Measurements from ENCODE around the gene C1QTNF2. TPM values are rescaled to one million over a fixed set of nuclear protein-coding genes. Genes with fewer than 3 reads are reported as not detected.
A peak's percentile ranks its signal among the peaks of the same experiment; 100 is the strongest.

C1QTNF2 gene
- total and polyA plus RNA-seq, 2 donors (not counting 1 experiment from before 2014, with no cell fraction given), result not detected

DNA sequence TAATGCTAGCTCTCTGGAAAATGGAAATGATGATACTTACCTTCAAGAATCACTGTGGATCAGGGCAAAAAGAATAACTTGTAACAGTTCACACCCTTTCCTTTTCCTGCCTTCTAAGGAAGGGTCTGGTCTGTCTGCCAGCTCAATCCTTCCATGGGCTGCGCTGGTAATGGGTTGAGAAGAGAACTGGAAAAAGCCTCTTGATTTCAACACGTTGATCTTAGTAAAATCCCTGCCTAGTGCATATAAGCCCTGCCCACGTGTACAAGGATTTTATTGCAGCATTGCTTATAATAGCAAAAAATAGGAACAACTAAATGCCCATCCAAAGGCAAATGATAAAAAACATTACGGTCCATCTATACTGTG is 20.5 kb downstream of the C1QTNF2 start:
- Histone ChIP-seq H3K4me3 (ENCODE audit: control extremely low read depth in 1 of 5, extremely low read depth in 1 of 5, insufficient read depth in 1 of 5, low read depth in 2 of 5, low read length in 4 of 5) (no peak overlapping the region), H3K9me3 (ENCODE audit: control extremely low read depth in 1 of 3, control insufficient read depth in 2 of 3, insufficient read depth in 1 of 3, low read length in 2 of 3) (no peaks in the 10 kb centered on the region), H3K4me2 (replicated peaks; ENCODE audit: low read depth, low read length, poor library complexity, severe bottlenecking) (no peak overlapping the region), H4K20me1 (ENCODE audit: control insufficient read depth, insufficient read depth, low read length, poor library complexity, severe bottlenecking) (no peaks in the 10 kb centered on the region), H3K9ac (ENCODE audit: low read length) (no peak overlapping the region), H3K27me3 (replicated peaks in 1 of 4; ENCODE audit: control extremely low read depth in 1 of 4, control insufficient read depth in 3 of 4, insufficient read depth in 4 of 4, low read length in 3 of 4) (peaks cover 0 to 3% (median 0%) of the 10 kb centered on the region in 4 experiments), H3K27ac (ENCODE audit: low read length in 2 of 2) (no peak overlapping the region), H3K36me3 (replicated peaks in 1 of 2; ENCODE audit: control extremely low read depth in 1 of 2, control insufficient read depth in 1 of 2, extremely low read depth in 1 of 2, insufficient read depth in 2 of 2, low read length in 1 of 2) (no peaks in the 10 kb centered on the region), H3K79me2 (ENCODE audit: control insufficient read depth, insufficient read depth, low read length) (no peaks in the 10 kb centered on the region), H3K4me1 (ENCODE audit: control insufficient read depth in 2 of 2, insufficient read depth in 2 of 2, low read length in 2 of 2) (no peaks in the 10 kb centered on the region), H2AFZ (ENCODE audit: insufficient read depth, low read depth, low read length, poor library complexity, severe bottlenecking) (no peak overlapping the region)
- peaks cover 3% of the 10 kb centered on the region for H3K27me3 Mint-ChIP-seq
- whole genome bisulfite sequencing (ENCODE audit: insufficient coverage), result no CpG with 5 or more reads among the region's 4 CpGs
- TF ChIP-seq, protein P1, sequence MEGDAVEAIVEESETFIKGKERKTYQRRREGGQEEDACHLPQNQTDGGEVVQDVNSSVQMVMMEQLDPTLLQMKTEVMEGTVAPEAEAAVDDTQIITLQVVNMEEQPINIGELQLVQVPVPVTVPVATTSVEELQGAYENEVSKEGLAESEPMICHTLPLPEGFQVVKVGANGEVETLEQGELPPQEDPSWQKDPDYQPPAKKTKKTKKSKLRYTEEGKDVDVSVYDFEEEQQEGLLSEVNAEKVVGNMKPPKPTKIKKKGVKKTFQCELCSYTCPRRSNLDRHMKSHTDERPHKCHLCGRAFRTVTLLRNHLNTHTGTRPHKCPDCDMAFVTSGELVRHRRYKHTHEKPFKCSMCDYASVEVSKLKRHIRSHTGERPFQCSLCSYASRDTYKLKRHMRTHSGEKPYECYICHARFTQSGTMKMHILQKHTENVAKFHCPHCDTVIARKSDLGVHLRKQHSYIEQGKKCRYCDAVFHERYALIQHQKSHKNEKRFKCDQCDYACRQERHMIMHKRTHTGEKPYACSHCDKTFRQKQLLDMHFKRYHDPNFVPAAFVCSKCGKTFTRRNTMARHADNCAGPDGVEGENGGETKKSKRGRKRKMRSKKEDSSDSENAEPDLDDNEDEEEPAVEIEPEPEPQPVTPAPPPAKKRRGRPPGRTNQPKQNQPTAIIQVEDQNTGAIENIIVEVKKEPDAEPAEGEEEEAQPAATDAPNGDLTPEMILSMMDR (IDR thresholded peaks at IDR 0.05), result no peak
- TF ChIP-seq EZH2 (IDR thresholded peaks at IDR 0.05; ENCODE audit: borderline replicate concordance, insufficient read depth, low read depth, low read length, poor library complexity, severe bottlenecking), result no peak
- no peak overlapping the region for H3K27ac Mint-ChIP-seq
- DNase-seq, result no peak
- intact Hi-C loops (cut with micrococcal nuclease), result no loop called here
- H3K9me3 Mint-ChIP-seq (ENCODE audit: insufficient read depth), result no peaks in the 10 kb centered on the region
- ChIA-PET POLR2A (interaction anchor here (0.7 kb wide), 1 partner anchor 13 kb away, joined by 3 read pairs; no protein-coding TSS in a partner anchor), CTCF (interaction anchor here (0.7 to 9.5 kb wide), 2 partner anchors 50 to 326 kb away, joined by 3 to 140 read pairs; no protein-coding TSS in a partner anchor)
- H3K4me3 Mint-ChIP-seq, result no peak overlapping the region
- no peaks in the 10 kb centered on the region for H3K4me1 Mint-ChIP-seq
- no peak for ATAC-seq (ENCODE audit: low read depth)

DNA sequence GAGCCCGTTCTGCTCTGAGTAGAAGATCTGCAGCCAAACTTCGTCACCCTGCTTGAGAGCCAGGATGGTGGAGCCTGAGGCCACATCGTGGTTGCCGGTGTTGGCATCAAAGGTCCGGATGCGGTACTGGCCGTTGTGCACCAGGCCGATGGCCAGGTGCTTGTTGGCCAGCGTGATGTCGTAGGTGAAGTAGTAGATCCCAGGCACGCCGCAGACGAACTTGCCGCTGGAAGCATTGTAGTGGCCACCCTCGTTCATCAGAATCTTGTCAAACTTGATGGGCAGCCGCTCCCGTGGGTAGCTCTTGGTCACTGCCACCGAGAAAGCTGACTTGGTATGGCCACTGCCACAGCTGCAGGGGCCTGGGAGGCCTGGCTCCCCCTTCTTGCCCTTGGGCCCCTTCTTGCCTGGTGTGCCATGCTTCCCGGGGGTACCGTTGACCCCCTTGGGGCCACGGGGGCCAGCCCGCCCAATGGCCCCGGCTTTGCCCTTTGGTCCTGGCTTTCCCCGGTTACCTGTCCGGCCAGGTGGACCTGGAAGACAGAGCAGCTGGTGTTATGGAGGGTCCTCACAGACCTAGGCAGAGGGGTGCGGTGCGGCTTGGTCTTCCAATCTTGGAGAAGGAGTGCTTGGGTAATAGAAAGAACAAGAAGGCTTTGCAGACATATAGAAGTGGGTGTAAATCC is 21.0 kb downstream of the C1QTNF2 start:
- Histone ChIP-seq H3K4me3 (ENCODE audit: control extremely low read depth in 1 of 5, extremely low read depth in 1 of 5, insufficient read depth in 1 of 5, low read depth in 2 of 5, low read length in 4 of 5) (no peak overlapping the region), H3K9me3 (ENCODE audit: control extremely low read depth in 1 of 3, control insufficient read depth in 2 of 3, insufficient read depth in 1 of 3, low read length in 2 of 3) (no peaks in the 10 kb centered on the region), H4K20me1 (ENCODE audit: control insufficient read depth, insufficient read depth, low read length, poor library complexity, severe bottlenecking) (no peaks in the 10 kb centered on the region), H3K4me2 (replicated peaks; ENCODE audit: low read depth, low read length, poor library complexity, severe bottlenecking) (no peak overlapping the region), H3K79me2 (ENCODE audit: control insufficient read depth, insufficient read depth, low read length) (no peaks in the 10 kb centered on the region), H3K27ac (ENCODE audit: low read length in 2 of 2) (no peak overlapping the region), H2AFZ (ENCODE audit: insufficient read depth, low read depth, low read length, poor library complexity, severe bottlenecking) (no peak overlapping the region), H3K36me3 (replicated peaks in 1 of 2; ENCODE audit: control extremely low read depth in 1 of 2, control insufficient read depth in 1 of 2, extremely low read depth in 1 of 2, insufficient read depth in 2 of 2, low read length in 1 of 2) (no peaks in the 10 kb centered on the region), H3K27me3 (replicated peaks in 1 of 4; ENCODE audit: control extremely low read depth in 1 of 4, control insufficient read depth in 3 of 4, insufficient read depth in 4 of 4, low read length in 3 of 4) (peaks cover 0 to 4% (median 0%) of the 10 kb centered on the region in 4 experiments), H3K4me1 (ENCODE audit: control insufficient read depth in 2 of 2, insufficient read depth in 2 of 2, low read length in 2 of 2) (no peaks in the 10 kb centered on the region), H3K9ac (ENCODE audit: low read length) (no peak overlapping the region)
- intact Hi-C loops (cut with micrococcal nuclease), result no loop called here
- no peak for TF ChIP-seq EZH2 (IDR thresholded peaks at IDR 0.05; ENCODE audit: borderline replicate concordance, insufficient read depth, low read depth, low read length, poor library complexity, severe bottlenecking)
- TF ChIP-seq, protein P1 (IDR thresholded peaks at IDR 0.05), result no peak
- no peaks in the 10 kb centered on the region for H3K4me1 Mint-ChIP-seq
- H3K9me3 Mint-ChIP-seq (ENCODE audit: insufficient read depth), result no peaks in the 10 kb centered on the region
- ChIA-PET POLR2A (no interaction called here), CTCF (interaction anchor here (9.5 kb wide), 1 partner anchor 326 kb away, joined by 140 read pairs; no protein-coding TSS in a partner anchor)
- ATAC-seq (ENCODE audit: low read depth) (no peak), DNase-seq (no peak)
- peak overlapping the region; percentile 24 for H3K27ac Mint-ChIP-seq
- peaks cover 3% of the 10 kb centered on the region for H3K27me3 Mint-ChIP-seq
- H3K4me3 Mint-ChIP-seq, result no peak overlapping the region
- WGBS (ENCODE audit: insufficient coverage), result 95% methylated on average over 25 of the region's 27 CpGs

Measured in B cell (primary cell).